ENCODE results near the gene CPZ. TPM values are rescaled to one million over a fixed set of nuclear protein-coding genes. Genes with fewer than 3 reads are reported as not detected.

The CPZ gene
- total RNA-seq, 3 donors from 2014 or later: 2.9 to 13.4 (median 7.5) TPM

GRCh38 chr4:8556341-8557150 is 36.0 kb upstream of the CPZ start:
- TF ChIP-seq POLR2AphosphoS5 (IDR thresholded peaks at IDR 0.05) (no peak), POLR2A (IDR thresholded peaks at IDR 0.05) (no peak), CTCF (IDR thresholded peaks at IDR 0.05) (no peak)

GRCh38 chr4:8557151-8558076 is 35.2 kb upstream of the CPZ start:
- Histone ChIP-seq H3K27me3 (no peaks in the 10 kb centered on the region), H3K36me3 (no peaks in the 10 kb centered on the region), H3K9me3 (no peaks in the 10 kb centered on the region), H3K4me3 (no peak overlapping the region), H3K4me1 (no peaks in the 10 kb centered on the region), H3K27ac (no peak overlapping the region)
- no peak for DNase-seq (ENCODE audit: low spot score in 2 of 2)
- TF ChIP-seq POLR2A (IDR thresholded peaks at IDR 0.05) (no peak), CTCF (IDR thresholded peaks at IDR 0.05) (no peak), POLR2AphosphoS5 (IDR thresholded peaks at IDR 0.05) (no peak)
- intact Hi-C loops (cut with DNase I; ENCODE audit: low total_unique reads): no loop called here

More at GRCh38 chr4:8556341-8557150, 36.0 kb upstream of the CPZ start:
- DNase-seq (ENCODE audit: low spot score in 2 of 2): no peak
- Histone ChIP-seq H3K36me3 (no peaks in the 10 kb centered on the region), H3K4me3 (no peak overlapping the region), H3K27me3 (no peaks in the 10 kb centered on the region), H3K4me1 (no peaks in the 10 kb centered on the region), H3K27ac (no peak overlapping the region), H3K9me3 (no peaks in the 10 kb centered on the region)
- intact Hi-C loops (cut with DNase I; ENCODE audit: low total_unique reads): no loop called here

GRCh38 chr4:8558080-8558960 is 34.2 kb upstream of the CPZ start:
- no peak for DNase-seq (ENCODE audit: low spot score in 2 of 2)
- TF ChIP-seq POLR2A (IDR thresholded peaks at IDR 0.05) (no peak), POLR2AphosphoS5 (IDR thresholded peaks at IDR 0.05) (no peak)
- Histone ChIP-seq H3K27me3 (no peaks in the 10 kb centered on the region), H3K27ac (no peak overlapping the region), H3K4me3 (no peak overlapping the region), H3K9me3 (no peaks in the 10 kb centered on the region), H3K4me1 (no peaks in the 10 kb centered on the region), H3K36me3 (no peaks in the 10 kb centered on the region)
- intact Hi-C loops (cut with DNase I; ENCODE audit: low total_unique reads): no loop called here

- Histone ChIP-seq H3K4me3 (no peak overlapping the region), H3K36me3 (no peaks in the 10 kb centered on the region), H3K4me1 (no peaks in the 10 kb centered on the region), H3K27ac (no peak overlapping the region), H3K9me3 (no peaks in the 10 kb centered on the region), H3K27me3 (no peaks in the 10 kb centered on the region)
- no peak for TF ChIP-seq POLR2AphosphoS5 (IDR thresholded peaks at IDR 0.05)
- no peak for TF ChIP-seq POLR2A (IDR thresholded peaks at IDR 0.05)
- no peak for TF ChIP-seq CTCF (IDR thresholded peaks at IDR 0.05)
- DNase-seq (ENCODE audit: low spot score in 2 of 2): no peak
- intact Hi-C loops (cut with DNase I; ENCODE audit: low total_unique reads): no loop called here
Measured at GRCh38 chr4:8559011-8559410, 33.6 kb upstream of the CPZ start.

All from breast epithelium (tissue), 4 donors.